ENCODE data around the gene SCAPER. TPM values are rescaled to one million over a fixed set of nuclear protein-coding genes. Genes with fewer than 3 reads are reported as not detected.

SCAPER gene
- total RNA-seq, 1 donor, result 8.3 TPM

- no peak for DNase-seq (ENCODE audit: insufficient read length, low spot score, missing footprints)
- no peaks in the 10 kb centered on the region for H3K27me3 ChIP-seq (ENCODE audit: insufficient read depth, low read length)
- no peak overlapping the region for H3K4me3 ChIP-seq (ENCODE audit: insufficient read depth, low read length)
- H3K4me1 ChIP-seq (ENCODE audit: insufficient read depth, low read length), result no peaks in the 10 kb centered on the region
- no peak overlapping the region for H3K27ac ChIP-seq (ENCODE audit: low read depth, low read length)
- no peaks in the 10 kb centered on the region for H3K36me3 ChIP-seq (ENCODE audit: insufficient read depth, low read length)
- H4K20me1 ChIP-seq (ENCODE audit: insufficient read depth, low read length), result no peaks in the 10 kb centered on the region
- TF ChIP-seq CTCF (IDR thresholded peaks at IDR 0.05; ENCODE audit: extremely low read depth, low read depth, low read length), result no peak
- H3K4me2 ChIP-seq (ENCODE audit: insufficient read depth, low read length), result no peak overlapping the region
- H2AFZ ChIP-seq (ENCODE audit: low read length), result no peak overlapping the region
- peaks cover 3% of the 10 kb centered on the region for H3K9me3 ChIP-seq (ENCODE audit: low read depth, low read length)
- no peaks in the 10 kb centered on the region for H3K79me2 ChIP-seq (ENCODE audit: insufficient read depth, low read length)
Measured at GRCh38 chr15:76555247-76555646, 349.9 kb downstream of the SCAPER start.

- no peaks in the 10 kb centered on the region for H3K27me3 ChIP-seq (ENCODE audit: insufficient read depth, low read length)
- H3K9me3 ChIP-seq (ENCODE audit: low read depth, low read length), result peaks cover 3% of the 10 kb centered on the region
- no peak overlapping the region for H3K4me3 ChIP-seq (ENCODE audit: insufficient read depth, low read length)
- H3K27ac ChIP-seq (ENCODE audit: low read depth, low read length), result no peak overlapping the region
- no peaks in the 10 kb centered on the region for H3K36me3 ChIP-seq (ENCODE audit: insufficient read depth, low read length)
- H3K4me2 ChIP-seq (ENCODE audit: insufficient read depth, low read length), result no peak overlapping the region
- no peak overlapping the region for H2AFZ ChIP-seq (ENCODE audit: low read length)
- no peak for TF ChIP-seq CTCF (IDR thresholded peaks at IDR 0.05; ENCODE audit: extremely low read depth, low read depth, low read length)
- DNase-seq (ENCODE audit: insufficient read length, low spot score, missing footprints), result no peak
- no peaks in the 10 kb centered on the region for H3K79me2 ChIP-seq (ENCODE audit: insufficient read depth, low read length)
- H4K20me1 ChIP-seq (ENCODE audit: insufficient read depth, low read length), result no peaks in the 10 kb centered on the region
- H3K4me1 ChIP-seq (ENCODE audit: insufficient read depth, low read length), result no peaks in the 10 kb centered on the region
Measured at GRCh38 chr15:76553564-76553963, 351.6 kb downstream of the SCAPER start.

GRCh38 chr15:76553102-76553501 lies 352.0 kb downstream of the SCAPER start:
- Histone ChIP-seq H2AFZ (ENCODE audit: low read length) (no peak overlapping the region), H3K4me1 (ENCODE audit: insufficient read depth, low read length) (no peaks in the 10 kb centered on the region), H3K27me3 (ENCODE audit: insufficient read depth, low read length) (no peaks in the 10 kb centered on the region), H3K4me2 (ENCODE audit: insufficient read depth, low read length) (no peak overlapping the region), H3K27ac (ENCODE audit: low read depth, low read length) (no peak overlapping the region), H3K79me2 (ENCODE audit: insufficient read depth, low read length) (no peaks in the 10 kb centered on the region), H3K36me3 (ENCODE audit: insufficient read depth, low read length) (no peaks in the 10 kb centered on the region), H3K4me3 (ENCODE audit: insufficient read depth, low read length) (no peak overlapping the region), H3K9me3 (ENCODE audit: low read depth, low read length) (peaks cover 3% of the 10 kb centered on the region), H4K20me1 (ENCODE audit: insufficient read depth, low read length) (no peaks in the 10 kb centered on the region)
- no peak for DNase-seq (ENCODE audit: insufficient read length, low spot score, missing footprints)
- TF ChIP-seq CTCF (IDR thresholded peaks at IDR 0.05; ENCODE audit: extremely low read depth, low read depth, low read length), result no peak

- H2AFZ ChIP-seq (ENCODE audit: low read length), result no peak overlapping the region
- H4K20me1 ChIP-seq (ENCODE audit: insufficient read depth, low read length), result no peaks in the 10 kb centered on the region
- no peaks in the 10 kb centered on the region for H3K9me3 ChIP-seq (ENCODE audit: low read depth, low read length)
- H3K27ac ChIP-seq (ENCODE audit: low read depth, low read length), result no peak overlapping the region
- no peaks in the 10 kb centered on the region for H3K27me3 ChIP-seq (ENCODE audit: insufficient read depth, low read length)
- DNase-seq (ENCODE audit: insufficient read length, low spot score, missing footprints), result no peak
- no peaks in the 10 kb centered on the region for H3K79me2 ChIP-seq (ENCODE audit: insufficient read depth, low read length)
- H3K4me1 ChIP-seq (ENCODE audit: insufficient read depth, low read length), result no peaks in the 10 kb centered on the region
- H3K4me3 ChIP-seq (ENCODE audit: insufficient read depth, low read length), result no peak overlapping the region
- TF ChIP-seq CTCF (IDR thresholded peaks at IDR 0.05; ENCODE audit: extremely low read depth, low read depth, low read length), result no peak
- H3K4me2 ChIP-seq (ENCODE audit: insufficient read depth, low read length), result no peak overlapping the region
- no peaks in the 10 kb centered on the region for H3K36me3 ChIP-seq (ENCODE audit: insufficient read depth, low read length)
Measured at GRCh38 chr15:76546805-76547204, 358.3 kb downstream of the SCAPER start.
